Occipital lobe (tissue), 1 donor: ENCODE data around the gene ZBTB32. TPM values are rescaled to one million over a fixed set of nuclear protein-coding genes. Genes with fewer than 3 reads are reported as not detected.

ENCODE experiments used
- total RNA-seq: library from RNA; depleted of rRNA; stranded (reverse); fragments of >200 nt; gene quantifications from one replicate; pipeline ENCODE4 v1.2.3, GENCODE V29; 2014

Gene ZBTB32
- total RNA-seq, 1 donor from 2014 or later = not detected

Other genes with a start within 250 kb of the ZBTB32 start
- not detected for gene KRTDAP, start 214.1 kb upstream of the ZBTB32 start, total RNA-seq
- gene DMKN, start 190.9 kb upstream of the ZBTB32 start, total RNA-seq = 0.94 TPM
- gene SBSN, start 176.2 kb upstream of the ZBTB32 start, total RNA-seq = not detected
- not detected for gene GAPDHS, start 171.1 kb upstream of the ZBTB32 start, total RNA-seq
- gene TMEM147, start 158.9 kb upstream of the ZBTB32 start, total RNA-seq = 37.4 TPM
- not detected for gene ATP4A, start 140.9 kb upstream of the ZBTB32 start, total RNA-seq
- gene PMIS2, start 118.4 kb upstream of the ZBTB32 start, total RNA-seq = not detected
- 6.4 TPM for gene HAUS5, start 91.8 kb upstream of the ZBTB32 start, total RNA-seq
- gene RBM42, start 75.5 kb upstream of the ZBTB32 start, total RNA-seq = 16.7 TPM
- 1.1 TPM for gene ETV2, start 62.8 kb upstream of the ZBTB32 start, total RNA-seq
- 119 TPM for gene COX6B1, start 56.2 kb upstream of the ZBTB32 start, total RNA-seq
- gene UPK1A, start 38.0 kb upstream of the ZBTB32 start, total RNA-seq = not detected
- gene KMT2B, start 13.4 kb downstream of the ZBTB32 start, total RNA-seq = 3.0 TPM
- 0.47 TPM for gene IGFLR1, start 37.9 kb downstream of the ZBTB32 start, total RNA-seq
- 8.7 TPM for gene U2AF1L4, start 40.9 kb downstream of the ZBTB32 start, total RNA-seq
- 7.2 TPM for gene PSENEN, start 41.1 kb downstream of the ZBTB32 start, total RNA-seq
- 8.3 TPM for gene LIN37, start 44.0 kb downstream of the ZBTB32 start, total RNA-seq
- 0.31 TPM for gene HSPB6, start 52.5 kb downstream of the ZBTB32 start, total RNA-seq
- gene PROSER3, start 53.6 kb downstream of the ZBTB32 start, total RNA-seq = 1.9 TPM
- 85.5 TPM for gene ARHGAP33, start 71.0 kb downstream of the ZBTB32 start, total RNA-seq
- not detected for gene PRODH2, start 108.3 kb downstream of the ZBTB32 start, total RNA-seq
- 1.2 TPM for gene NPHS1, start 147.9 kb downstream of the ZBTB32 start, total RNA-seq
- 0.94 TPM for gene KIRREL2, start 152.4 kb downstream of the ZBTB32 start, total RNA-seq
- 179 TPM for gene APLP1, start 164.0 kb downstream of the ZBTB32 start, total RNA-seq
- 3.0 TPM for gene NFKBID, start 196.0 kb downstream of the ZBTB32 start, total RNA-seq
- gene HCST, start 198.0 kb downstream of the ZBTB32 start, total RNA-seq = not detected
- gene TYROBP, start 203.7 kb downstream of the ZBTB32 start, total RNA-seq = 3.1 TPM
- 10.5 TPM for gene LRFN3, start 231.8 kb downstream of the ZBTB32 start, total RNA-seq